HepG2 (cell line): ENCODE data around the gene ARMC5. TPM values are rescaled to one million over a fixed set of nuclear protein-coding genes. Genes with fewer than 3 reads are reported as not detected.

Experiments
- ATAC-seq: fragments of 200-7000 bp; cut with Tn5 transposase; 3 replicates; pipeline ENCODE4 v1.9.1; 2020; ENCODE audit warnings: mild to moderate bottlenecking, moderate library complexity
- BruUV-seq: library from RNA; stranded (reverse); fragments of 400-500 nt; replicated peaks from 2 replicates; lab custom pipeline; 2021; lab: Mats Ljungman, UMichigan
- CTCF ChIA-PET: fragments of 300-600 bp; formaldehyde crosslinking; extraction: SDS; loops from one replicate; lab custom pipeline; 2021; ENCODE audit warnings: low total read pairs, inconsistent platforms, low intra/inter-chr PET ratio; lab: Yijun Ruan, JAX
- POLR2A ChIA-PET: fragments of 350-600 bp; sonication (Branson Sonifier 250); formaldehyde crosslinking; loops from one replicate; lab custom pipeline; 2020; ENCODE audit warnings: antibody characterized with exemption, inconsistent platforms; lab: Yijun Ruan, JAX
- DNase-seq: peaks from one replicate; pipeline ENCODE4 v3.0.0-alpha.2; 2015; ENCODE audit warnings: low spot score
- FAIRE-seq: peaks from 3 replicates; lab custom pipeline; 2011; peaks lifted over from hg19 to GRCh38; lab: Jason Lieb, UNC
- H2AFZ ChIP-seq: one replicate; pipeline ENCODE4 v1.6.1; 2011; ENCODE audit warnings: low read length, inconsistent platforms
- H3K27ac ChIP-seq: fragments of 300-600 bp; 3 replicates; pipeline ENCODE4 v1.8.0; 2011; ENCODE audit warnings: mixed run types, mild to moderate bottlenecking, mixed read lengths, low read length, inconsistent platforms; ENCODE audit not compliant: insufficient read depth; ENCODE audit errors: extremely low read length
- H3K27me3 ChIP-seq, 2 experiments: fragments of 200-600 bp in 1 of 2; 2 replicates in 1 of 2; 3 replicates in 1 of 2; pipeline versions ENCODE4 v1.6.0 to v1.8.0; 2011; ENCODE audit warnings: low read length in 2 of 2, mild to moderate bottlenecking in 2 of 2, moderate library complexity in 2 of 2, inconsistent platforms in 1 of 2; ENCODE audit not compliant: insufficient read depth in 2 of 2, control insufficient read depth in 1 of 2
- H3K36me3 ChIP-seq, 2 experiments: fragments of 200-600 bp in 1 of 2; replicated peaks in 1 of 2; 2 replicates in 1 of 2; 3 replicates in 1 of 2; pipeline versions ENCODE4 v1.5.1 to v1.8.0; 2011; ENCODE audit warnings: low read length in 2 of 2, inconsistent platforms in 1 of 2; ENCODE audit not compliant: insufficient read depth in 2 of 2, control insufficient read depth in 1 of 2
- H3K4me1 ChIP-seq: 2 replicates; pipeline ENCODE4 v1.5.1; 2012; ENCODE audit warnings: low read length, inconsistent platforms; ENCODE audit not compliant: insufficient read depth
- H3K4me2 ChIP-seq: 2 replicates; pipeline ENCODE4 v1.6.0; 2011; ENCODE audit warnings: low read depth, low read length, inconsistent platforms
- H3K4me3 ChIP-seq, 3 experiments: fragments of 200-600 bp in 1 of 3; sonication (generic), shearing (Covaris generic) in 1 of 3; replicated peaks in 1 of 3; 2 replicates each; pipeline ENCODE4 v1.5.1; 2011 to 2016; ENCODE audit warnings: low read length in 3 of 3, inconsistent platforms in 2 of 3, low read depth in 2 of 3, mild to moderate bottlenecking in 2 of 3, control low read depth in 1 of 3, mixed read lengths in 1 of 3; ENCODE audit not compliant: insufficient read depth in 1 of 3
- H3K79me2 ChIP-seq: one replicate; pipeline ENCODE4 v1.6.1; 2011; ENCODE audit warnings: low read length, inconsistent platforms; ENCODE audit not compliant: insufficient read depth
- H3K9ac ChIP-seq: 2 replicates; pipeline ENCODE4 v1.6.0; 2011; ENCODE audit warnings: mild to moderate bottlenecking, low read depth, low read length, inconsistent platforms; ENCODE audit not compliant: insufficient read depth
- H3K9me3 ChIP-seq: 2 replicates; pipeline ENCODE4 v1.5.1; 2012; ENCODE audit warnings: mild to moderate bottlenecking, low read length
- H4K20me1 ChIP-seq: 2 replicates; pipeline ENCODE4 v1.6.0; 2011; ENCODE audit warnings: inconsistent platforms, mild to moderate bottlenecking, low read length, moderate library complexity; ENCODE audit not compliant: insufficient read depth
- BCL6 ChIP-seq: IDR thresholded peaks from 2 replicates; pipeline ENCODE4 v1.6.1; 2016; ENCODE audit warnings: missing genetic modification reagents, missing compliant biosample characterization
- CENPBD1 ChIP-seq: sonication (generic); formaldehyde crosslinking; IDR thresholded peaks from 2 replicates; pipeline ENCODE4 v1.8.0; 2022; ENCODE audit warnings: missing genetic modification reagents, low read depth, mild to moderate bottlenecking, borderline replicate concordance
- ELF1 ChIP-seq: sonication (generic); formaldehyde crosslinking; IDR thresholded peaks from 2 replicates; pipeline ENCODE4 v1.4.0; 2020; ENCODE audit warnings: missing genetic modification reagents
- HIC2 ChIP-seq: sonication (generic); formaldehyde crosslinking; IDR thresholded peaks from 2 replicates; pipeline ENCODE4 v1.9.0; 2022; ENCODE audit warnings: low read depth, missing genetic modification reagents
- PRDM10 ChIP-seq: sonication (generic); formaldehyde crosslinking; IDR thresholded peaks from 2 replicates; pipeline ENCODE4 v1.4.0; 2020; ENCODE audit warnings: low read depth, missing genetic modification reagents
- THAP11 ChIP-seq: IDR thresholded peaks from 2 replicates; pipeline ENCODE4 v1.6.1; 2016; ENCODE audit warnings: missing biosample characterization, missing genetic modification reagents
- U2AF1 ChIP-seq: fragments of 200-400 bp; formaldehyde crosslinking; optimal IDR thresholded peaks from 2 replicates; pipeline ENCODE3; 2017; ENCODE audit warnings: mild to moderate bottlenecking, low read depth, low read length
- ZBTB4 ChIP-seq: sonication (generic); formaldehyde crosslinking; IDR thresholded peaks from 2 replicates; pipeline ENCODE4 v1.4.0; 2020; ENCODE audit warnings: missing genetic modification reagents, mild to moderate bottlenecking, borderline replicate concordance
- ZNF329 ChIP-seq: sonication (generic); formaldehyde crosslinking; IDR thresholded peaks from 2 replicates; pipeline ENCODE4 v1.9.0; 2021; ENCODE audit warnings: low read depth, mild to moderate bottlenecking, missing genetic modification reagents
- ZNF598 ChIP-seq: sonication (generic); formaldehyde crosslinking; IDR thresholded peaks from 2 replicates; pipeline ENCODE4 v1.5.1; 2020; ENCODE audit warnings: mild to moderate bottlenecking, missing genetic modification reagents, borderline replicate concordance
- WGBS: methylation state at CpG from one replicate; pipeline ENCODE4 v1.1.6; 2017; ENCODE audit warnings: low lambda C conversion rate; 5-methylcytosine and 5-hydroxymethylcytosine counted together
- in situ Hi-C: cut with HindIII; loops from 2 replicates; pipeline ENCODE4 v1.10.0; 2017; ENCODE audit warnings: low pct_unique_long_range_greater_than_20kb; ENCODE audit not compliant: extremely low pct_ligation_motif_present
- intact Hi-C: fragments of 100-400 bp; cut with micrococcal nuclease; formaldehyde crosslinking; loops from one replicate; pipeline ENCODE4 v1.10.0; 2022; ENCODE audit not compliant: unreplicated experiment
- polyA plus RNA-seq, 8 experiments: library from polyadenylated mRNA; depleted of rRNA in 3 of 8; stranded (reverse) in 7 of 8; unstranded in 1 of 8; fragments of >200 nt; fragmentation: Illumina TruSeq in 4 of 8; extraction: Trizol in 4 of 8; gene quantifications; 2 replicates each; pipeline versions ENCODE4 v1.2.1 to v1.2.3, GENCODE V29; 2011 to 2016; ENCODE audit warnings: low read depth in 4 of 8, missing spikeins in 1 of 8, mixed read lengths in 1 of 8; ENCODE audit not compliant: insufficient read depth in 1 of 8
- total RNA-seq, 5 experiments: library from RNA; depleted of rRNA; stranded (reverse); fragments of >200 nt; fragmentation: Illumina TruSeq; extraction: Trizol; gene quantifications; 2 replicates each; pipeline ENCODE4 v1.2.3, GENCODE V29; 2016; ENCODE audit warnings: low read depth in 1 of 5
- TF ChIP-seq, protein P1 (sequence below): IDR thresholded peaks from 2 replicates; pipeline ENCODE4 v1.6.1; 2012; ENCODE audit warnings: inconsistent platforms
- TF ChIP-seq, protein P2 (sequence below): sonication (generic); formaldehyde crosslinking; IDR thresholded peaks from 2 replicates; pipeline ENCODE4 v1.4.0; 2020; ENCODE audit warnings: low read depth, mild to moderate bottlenecking, missing genetic modification reagents

Gene ARMC5
- total and polyA plus RNA-seq, 2 of the 13 experiments (the other 11 are each of a cell fraction or from before 2014, with no cell fraction given): 10.8 to 22.3 TPM

DNA sequence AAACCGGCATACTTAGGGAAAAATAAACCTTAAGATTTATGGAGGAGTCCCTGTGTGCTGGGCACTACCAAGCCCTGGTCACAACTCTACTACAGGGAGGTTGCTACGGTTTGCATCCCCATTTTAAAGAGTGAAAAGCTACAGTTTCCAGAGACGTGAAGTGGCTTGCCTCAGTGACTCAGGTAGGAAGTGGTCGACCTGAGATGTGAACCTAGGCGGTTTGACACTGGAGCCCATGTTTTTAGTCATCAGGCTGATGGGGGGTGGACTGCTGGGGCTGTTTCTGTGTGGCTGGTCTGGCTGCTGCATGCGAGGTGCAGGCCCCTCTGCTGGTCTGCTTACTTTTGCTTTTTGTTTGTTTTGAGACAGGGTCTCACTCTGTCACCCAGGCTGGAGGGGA, 37.7 kb upstream of the ARMC5 start (continued):
- TF ChIP-seq CENPBD1 (no peak), BCL6 (CRISPR knock-in tag) (no peak), THAP11 (CRISPR knock-in tag) (no peak), ZNF598 (CRISPR knock-in tag) (no peak), ELF1 (CRISPR knock-in tag) (no peak), U2AF1 (no peak), HIC2 (no peak)
- TF ChIP-seq, protein P1, sequence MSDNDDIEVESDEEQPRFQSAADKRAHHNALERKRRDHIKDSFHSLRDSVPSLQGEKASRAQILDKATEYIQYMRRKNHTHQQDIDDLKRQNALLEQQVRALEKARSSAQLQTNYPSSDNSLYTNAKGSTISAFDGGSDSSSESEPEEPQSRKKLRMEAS: no peak

- Histone ChIP-seq H3K27me3 (peaks cover 0 to 18% of the 10 kb centered on the region in 2 experiments; a peak in 4 of 5 replicates), H3K79me2 (no peaks in the 10 kb centered on the region), H2AFZ (no peak overlapping the region), H4K20me1 (no peaks in the 10 kb centered on the region), H3K27ac (no peak overlapping the region), H3K4me1 (no peaks in the 10 kb centered on the region), H3K4me3 (no peak overlapping the region), H3K4me2 (no peak overlapping the region), H3K9me3 (no peaks in the 10 kb centered on the region), H3K9ac (no peak overlapping the region), H3K36me3 (no peaks in the 10 kb centered on the region)
- POLR2A ChIA-PET: no interaction called here
- intact Hi-C loops (no loop called here), in situ Hi-C loops (no loop called here)
- WGBS: 0% methylated on average over 3 of the region's 3 CpGs
- FAIRE-seq (no peak), DNase-seq (no peak), ATAC-seq (no peak)
- BruUV-seq: no TSS peak
- CTCF ChIA-PET: no interaction called here
- TF ChIP-seq ZBTB4 (CRISPR knock-in tag) (no peak), ZNF329 (CRISPR knock-in tag) (no peak), PRDM10 (CRISPR knock-in tag) (no peak)
- TF ChIP-seq, protein P2, sequence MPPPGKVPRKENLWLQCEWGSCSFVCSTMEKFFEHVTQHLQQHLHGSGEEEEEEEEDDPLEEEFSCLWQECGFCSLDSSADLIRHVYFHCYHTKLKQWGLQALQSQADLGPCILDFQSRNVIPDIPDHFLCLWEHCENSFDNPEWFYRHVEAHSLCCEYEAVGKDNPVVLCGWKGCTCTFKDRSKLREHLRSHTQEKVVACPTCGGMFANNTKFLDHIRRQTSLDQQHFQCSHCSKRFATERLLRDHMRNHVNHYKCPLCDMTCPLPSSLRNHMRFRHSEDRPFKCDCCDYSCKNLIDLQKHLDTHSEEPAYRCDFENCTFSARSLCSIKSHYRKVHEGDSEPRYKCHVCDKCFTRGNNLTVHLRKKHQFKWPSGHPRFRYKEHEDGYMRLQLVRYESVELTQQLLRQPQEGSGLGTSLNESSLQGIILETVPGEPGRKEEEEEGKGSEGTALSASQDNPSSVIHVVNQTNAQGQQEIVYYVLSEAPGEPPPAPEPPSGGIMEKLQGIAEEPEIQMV: no peak
These were observed 36.1 kb upstream of the ARMC5 start for GRCh38 chr16:31423241-31423640.
